Measurements from ENCODE around the gene GHR. TPM values are rescaled to one million over a fixed set of nuclear protein-coding genes. Genes with fewer than 3 reads are reported as not detected.
A peak's percentile ranks its signal among the peaks of the same experiment; 100 is the strongest.

GHR gene
- total and polyA plus RNA-seq, 8 donors, result 0.73 to 3.9 (median 1.3) TPM

DNA sequence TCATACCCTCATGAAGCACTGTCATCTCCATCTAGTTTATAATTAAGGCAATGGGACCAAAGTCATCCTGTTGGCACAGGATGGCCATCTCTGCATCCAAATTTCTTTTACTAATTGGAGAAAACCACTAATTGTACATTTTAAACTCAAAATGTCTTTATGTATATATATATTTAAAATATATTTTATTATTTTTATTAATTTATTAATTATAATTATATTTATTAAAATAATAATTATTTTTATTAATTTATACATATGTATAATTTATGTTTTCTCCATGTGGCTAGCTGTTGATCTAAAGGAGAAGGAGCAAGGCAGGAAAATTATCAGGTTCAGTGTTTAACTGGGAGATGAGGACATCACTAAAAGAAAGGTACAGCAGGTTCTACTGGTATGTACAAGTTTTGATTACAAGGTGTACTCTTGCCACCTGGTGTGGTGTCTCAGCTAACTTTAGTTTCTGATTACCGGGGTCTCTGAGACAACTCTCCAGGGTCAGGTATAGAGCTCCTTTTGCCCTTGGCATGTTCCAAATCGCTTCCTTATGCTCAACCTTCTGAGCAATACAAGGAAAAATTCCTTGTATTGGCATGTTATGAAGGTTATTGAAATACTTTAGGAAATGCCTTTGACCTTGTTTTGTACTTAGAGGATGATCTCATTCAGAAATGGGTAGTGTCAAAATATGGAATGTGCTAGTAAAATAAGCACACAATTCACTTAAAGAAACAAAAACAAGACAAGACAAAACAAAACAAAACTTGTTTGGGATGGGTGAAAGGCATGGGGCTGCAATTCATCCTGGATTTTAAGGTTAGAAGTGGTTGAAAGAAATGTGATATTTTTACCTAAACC is 79.6 kb downstream of the GHR start:
- H3K4me3 ChIP-seq, result no peak overlapping the region
- 37 to 61% methylated on average over 2 of the region's 2 CpGs for WGBS, 2 donors
- no peak for DNase-seq
- TF ChIP-seq, protein P1, sequence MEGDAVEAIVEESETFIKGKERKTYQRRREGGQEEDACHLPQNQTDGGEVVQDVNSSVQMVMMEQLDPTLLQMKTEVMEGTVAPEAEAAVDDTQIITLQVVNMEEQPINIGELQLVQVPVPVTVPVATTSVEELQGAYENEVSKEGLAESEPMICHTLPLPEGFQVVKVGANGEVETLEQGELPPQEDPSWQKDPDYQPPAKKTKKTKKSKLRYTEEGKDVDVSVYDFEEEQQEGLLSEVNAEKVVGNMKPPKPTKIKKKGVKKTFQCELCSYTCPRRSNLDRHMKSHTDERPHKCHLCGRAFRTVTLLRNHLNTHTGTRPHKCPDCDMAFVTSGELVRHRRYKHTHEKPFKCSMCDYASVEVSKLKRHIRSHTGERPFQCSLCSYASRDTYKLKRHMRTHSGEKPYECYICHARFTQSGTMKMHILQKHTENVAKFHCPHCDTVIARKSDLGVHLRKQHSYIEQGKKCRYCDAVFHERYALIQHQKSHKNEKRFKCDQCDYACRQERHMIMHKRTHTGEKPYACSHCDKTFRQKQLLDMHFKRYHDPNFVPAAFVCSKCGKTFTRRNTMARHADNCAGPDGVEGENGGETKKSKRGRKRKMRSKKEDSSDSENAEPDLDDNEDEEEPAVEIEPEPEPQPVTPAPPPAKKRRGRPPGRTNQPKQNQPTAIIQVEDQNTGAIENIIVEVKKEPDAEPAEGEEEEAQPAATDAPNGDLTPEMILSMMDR (IDR thresholded peaks at IDR 0.05), result no peak
- H3K9me3 ChIP-seq, result no peaks in the 10 kb centered on the region
- peak; percentile 47 for FAIRE-seq
- ATAC-seq, result peak in 2 of 4 donors; percentile 33 to 70
- H3K27me3 ChIP-seq, result no peaks in the 10 kb centered on the region
- H3K4me1 ChIP-seq, result peaks cover 0 to 10% (median 7%) of the 10 kb centered on the region in 3 donors
- no peak overlapping the region for H3K27ac ChIP-seq
- intact Hi-C loops (cut with DNase I), result no loop called here
- H3K36me3 ChIP-seq, result no peaks in the 10 kb centered on the region

DNA sequence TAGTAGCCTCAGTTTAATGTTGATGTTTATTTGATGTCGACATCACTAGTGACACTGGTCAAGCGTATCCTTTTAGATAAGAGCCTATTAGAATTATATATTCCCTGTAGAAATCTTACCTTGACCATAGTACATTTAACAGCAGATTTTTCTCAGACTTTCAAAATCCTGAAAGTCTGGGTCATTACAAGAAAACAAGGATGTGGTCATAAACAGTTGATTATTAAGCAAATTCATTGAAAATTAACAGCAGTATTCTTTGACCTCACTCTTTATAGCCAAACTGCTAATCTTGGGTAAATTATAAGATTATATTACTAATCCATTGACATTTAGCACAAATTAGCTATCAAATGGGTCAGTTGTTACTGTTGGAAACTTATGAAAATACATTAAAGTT is 83.4 kb downstream of the GHR start:
- ATAC-seq, result no peak
- H3K36me3 ChIP-seq, result no peaks in the 10 kb centered on the region
- no peak overlapping the region for H3K4me3 ChIP-seq
- intact Hi-C loops (cut with DNase I), result no loop called here
- H3K27ac ChIP-seq, result no peak overlapping the region
- no peaks in the 10 kb centered on the region for H3K9me3 ChIP-seq
- TF ChIP-seq, protein P1 (IDR thresholded peaks at IDR 0.05), result no peak
- DNase-seq, result no peak
- H3K27me3 ChIP-seq, result no peaks in the 10 kb centered on the region
- 86 to 92% methylated on average over 2 of the region's 2 CpGs for WGBS, 2 donors
- peaks cover 0 to 10% (median 0%) of the 10 kb centered on the region in 3 donors for H3K4me1 ChIP-seq
- FAIRE-seq, result no peak

DNA sequence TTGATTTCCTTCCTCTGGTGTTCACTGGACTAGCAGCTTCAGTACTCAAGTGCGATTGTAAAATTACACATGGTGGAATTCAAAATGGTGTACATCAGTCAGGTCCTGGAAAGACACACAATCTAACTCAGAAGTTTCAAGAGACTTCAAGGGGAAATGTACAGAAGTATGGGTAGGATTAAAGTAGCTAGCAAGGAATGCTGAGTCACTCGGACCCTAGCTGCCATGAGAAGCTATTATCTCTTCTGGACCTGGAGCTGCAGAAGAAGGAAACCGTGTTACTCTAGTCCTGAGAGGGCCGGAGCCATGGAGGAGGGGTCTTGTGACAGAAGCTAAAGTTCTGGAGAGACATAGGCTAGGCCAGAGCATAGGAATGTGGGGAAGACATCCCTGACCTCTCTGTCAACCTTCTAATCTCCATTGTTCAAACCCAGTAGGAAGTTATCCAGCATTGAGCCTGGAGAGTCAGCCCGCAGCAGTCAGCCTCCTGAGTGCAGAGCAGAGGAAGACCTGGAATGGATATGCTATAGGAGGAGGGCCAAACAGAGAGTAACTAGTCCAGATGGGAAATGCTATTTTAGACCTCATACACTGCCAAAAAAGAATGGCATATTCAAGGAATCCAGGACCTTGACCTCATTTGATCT is 84.3 kb downstream of the GHR start:
- no peaks in the 10 kb centered on the region for H3K36me3 ChIP-seq
- 73 to 75% methylated on average over 5 of the region's 5 CpGs for WGBS, 2 donors
- ATAC-seq, result peak in 1 of 4 donors; percentile 21

DNA sequence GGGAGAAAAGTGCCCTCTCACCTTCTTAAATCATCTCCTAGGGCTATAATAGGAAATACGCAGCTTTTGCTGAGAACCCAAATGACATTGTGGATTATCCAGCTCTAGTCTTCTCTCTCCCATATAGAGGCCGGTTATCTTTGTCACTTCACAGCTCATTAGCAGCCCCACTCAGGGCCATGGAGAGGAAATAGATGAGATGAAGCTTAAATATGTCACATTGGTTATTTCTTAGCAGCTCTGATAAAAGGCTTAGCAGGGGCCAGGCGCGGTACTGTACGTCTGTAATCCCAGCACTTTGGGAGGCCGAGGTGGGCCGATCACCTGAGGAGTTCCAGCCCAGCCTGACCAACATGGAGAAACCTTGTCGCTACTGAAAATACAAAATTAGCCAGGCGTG is 90.0 kb downstream of the GHR start:
- H3K27ac ChIP-seq, result no peak overlapping the region
- 87 to 92% methylated on average over 9 of the region's 9 CpGs for WGBS, 2 donors
- no peaks in the 10 kb centered on the region for H3K27me3 ChIP-seq
- peaks cover 3 to 7% (median 3%) of the 10 kb centered on the region in 3 donors for H3K4me1 ChIP-seq
- DNase-seq (no peak), FAIRE-seq (no peak), ATAC-seq (no peak)
- TF ChIP-seq, protein P1 (IDR thresholded peaks at IDR 0.05), result no peak
- no peaks in the 10 kb centered on the region for H3K9me3 ChIP-seq
- intact Hi-C loops (cut with DNase I), result no loop called here
- no peaks in the 10 kb centered on the region for H3K36me3 ChIP-seq
- no peak overlapping the region for H3K4me3 ChIP-seq

More for the DNA sequence above, 84.3 kb downstream of the GHR start:
- Histone ChIP-seq H3K9me3 (no peaks in the 10 kb centered on the region), H3K27me3 (no peaks in the 10 kb centered on the region), H3K4me3 (no peak overlapping the region), H3K4me1 (peaks cover 0 to 10% (median 0%) of the 10 kb centered on the region in 3 donors), H3K27ac (no peak overlapping the region)
- FAIRE-seq (no peak), DNase-seq (no peak)
- TF ChIP-seq, protein P1 (IDR thresholded peaks at IDR 0.05), result no peak
- intact Hi-C loops (cut with DNase I), result no loop called here

Measured in pancreas (tissue), 10 donors.